ENCODE results near the gene ZNF438.
"Not testable (repeated sequence)": the region's sequence is repeated elsewhere in the genome, so short reads cannot be mapped to it uniquely, and the experiment has no call there.

The ZNF438 gene

DNA sequence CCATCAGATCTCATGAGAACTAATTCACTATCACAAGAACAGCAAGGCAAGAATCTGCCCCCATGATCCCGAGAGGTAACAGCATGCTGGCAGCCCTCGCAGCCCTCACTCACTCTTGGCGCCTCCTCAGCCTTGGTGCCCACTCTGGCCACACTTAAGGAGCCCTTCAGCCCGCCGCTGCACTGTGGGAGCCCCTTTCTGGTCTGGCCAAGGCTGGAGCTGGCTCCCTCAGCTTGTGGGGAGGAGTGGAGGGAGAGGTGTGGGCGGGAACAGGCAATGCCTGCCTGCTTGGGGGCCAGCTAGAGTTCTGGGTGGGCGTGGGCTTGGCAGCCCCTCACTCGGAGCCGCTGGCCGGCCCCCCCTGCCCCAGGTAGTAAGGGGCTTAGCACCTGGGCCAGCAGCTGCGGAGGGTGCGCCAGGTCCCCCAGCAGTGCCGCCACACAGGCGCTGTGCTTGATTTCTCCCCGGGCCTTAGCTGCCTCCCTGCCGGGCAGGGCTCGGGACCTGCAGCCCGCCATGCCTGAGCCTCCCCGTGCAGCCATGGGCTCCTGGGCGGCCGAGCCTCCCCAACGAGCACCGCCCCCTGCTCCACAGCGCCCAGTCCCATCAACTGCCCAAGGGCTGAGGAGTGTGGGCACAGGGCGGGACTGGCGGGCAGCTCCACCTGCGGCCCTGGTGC, 24.0 kb upstream of the ZNF438 start:
- no peak for DNase-seq (ENCODE audit: low read depth in 3 of 3, low spot score in 1 of 3)

- DNase-seq (ENCODE audit: low read depth in 3 of 3, low spot score in 1 of 3), result no peak
These were observed 20.0 kb upstream of the ZNF438 start for GRCh38 chr10:31051703-31052102.

DNA sequence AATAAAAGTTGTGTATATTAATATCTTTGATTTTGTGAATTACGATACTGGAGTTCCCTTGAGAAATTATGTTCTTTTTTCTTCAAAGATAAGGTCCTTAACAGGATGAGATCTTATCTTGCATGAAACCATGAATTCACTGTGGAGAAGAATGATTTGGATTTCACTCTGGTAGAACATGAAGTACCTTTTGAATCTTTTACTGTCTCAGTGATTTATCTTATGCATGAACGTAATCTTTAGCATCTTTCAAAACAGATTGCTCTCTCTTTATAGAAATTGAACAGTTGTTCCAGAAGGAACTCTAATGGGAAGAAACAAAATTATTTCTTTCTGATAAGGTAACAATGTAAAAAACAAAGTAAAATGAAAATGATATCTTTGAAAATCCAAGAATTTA, 11.0 kb upstream of the ZNF438 start:
- no peak for DNase-seq (ENCODE audit: low read depth in 3 of 3, low spot score in 1 of 3)

GRCh38 chr10:31041011-31041410, 9.3 kb upstream of the ZNF438 start:
- DNase-seq (ENCODE audit: low read depth in 3 of 3, low spot score in 1 of 3), result no peak

DNA sequence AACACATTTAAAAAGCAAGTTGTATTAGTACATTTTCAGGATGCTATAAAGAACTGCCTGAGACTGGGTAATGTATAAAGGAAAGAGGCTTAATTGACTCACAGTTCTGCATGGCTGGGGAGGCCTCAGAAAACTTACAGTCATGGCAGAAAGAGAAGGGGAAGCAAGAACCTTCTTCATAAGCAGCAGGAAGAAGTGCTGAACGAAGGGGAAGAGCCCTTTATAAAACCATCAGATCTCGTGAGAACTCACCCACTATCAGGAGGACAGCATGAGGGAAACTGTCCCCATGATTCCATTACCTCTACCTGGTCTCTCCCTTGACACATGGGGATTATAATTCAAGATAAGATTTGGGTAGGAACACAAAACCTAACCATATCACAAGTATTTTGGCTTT, 7.3 kb upstream of the ZNF438 start:
- DNase-seq (ENCODE audit: low read depth in 3 of 3, low spot score in 1 of 3), result not testable (repeated sequence)

DNA sequence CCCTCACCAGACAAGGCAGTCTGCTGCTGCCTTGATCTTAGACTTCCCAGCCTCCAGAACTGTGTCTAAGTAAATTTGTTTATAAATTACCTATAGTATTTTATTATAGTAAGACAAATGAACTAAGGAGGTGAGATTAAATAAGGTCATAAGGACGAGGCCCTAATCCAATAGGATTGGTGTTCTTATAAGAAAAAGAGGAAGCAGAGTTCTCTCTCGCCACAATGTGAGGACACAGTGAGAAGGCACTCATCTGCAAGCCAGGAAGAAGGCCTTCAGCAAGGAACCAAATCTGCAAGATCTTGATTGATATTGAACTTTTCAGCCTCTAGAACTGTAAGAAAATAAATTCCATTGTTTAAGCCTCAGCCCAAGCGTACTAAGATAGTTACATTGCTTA, 6.1 kb upstream of the ZNF438 start:
- DNase-seq (ENCODE audit: low read depth in 3 of 3, low spot score in 1 of 3), result no peak

DNA sequence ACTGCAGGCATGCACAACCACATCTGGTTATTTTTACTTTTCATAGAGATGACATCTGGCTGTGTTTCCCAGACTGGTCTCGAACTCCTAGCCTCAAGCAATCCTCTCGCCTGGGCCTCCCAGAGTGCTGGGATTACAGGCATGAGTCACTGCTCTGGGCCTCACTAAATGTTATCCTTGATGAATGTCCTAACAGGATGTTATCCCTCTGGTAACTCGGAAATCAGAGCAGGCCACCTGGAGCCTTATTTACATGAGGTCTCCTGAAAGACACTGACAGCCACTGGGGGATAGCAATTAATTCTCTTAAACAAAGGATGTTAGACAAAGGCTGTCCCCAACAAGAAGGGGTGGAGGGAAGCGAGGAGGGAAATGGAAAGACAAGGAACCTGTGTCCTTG, 4.5 kb upstream of the ZNF438 start:
- DNase-seq (ENCODE audit: low read depth in 3 of 3, low spot score in 1 of 3), result no peak

DNA sequence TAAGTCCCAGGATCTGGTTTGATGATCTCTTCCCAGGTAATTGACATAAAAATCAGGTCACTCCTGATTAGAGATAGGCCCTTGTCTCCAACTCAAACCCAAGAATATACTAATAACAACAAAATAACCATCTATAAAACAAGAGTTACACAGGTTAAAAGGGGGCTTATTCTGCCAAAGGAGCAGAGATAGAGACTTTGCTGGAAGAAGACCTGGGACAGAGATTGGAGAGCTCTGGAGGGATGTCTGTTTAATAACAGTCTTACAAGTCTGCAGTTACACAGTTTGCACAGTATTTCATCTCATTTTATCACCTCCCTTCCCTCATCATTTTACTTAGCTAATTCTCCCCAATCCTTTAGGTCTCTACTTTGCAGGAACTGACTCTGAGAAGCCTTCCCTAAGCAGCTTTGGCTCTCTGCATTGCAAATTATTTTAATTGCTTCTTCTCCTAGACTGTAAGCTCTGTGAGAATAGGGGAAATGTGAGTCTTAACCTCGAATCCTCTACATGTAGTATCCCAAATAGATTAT, 3.7 kb upstream of the ZNF438 start:
- no peak for DNase-seq (ENCODE audit: low read depth in 3 of 3, low spot score in 1 of 3)

DNA sequence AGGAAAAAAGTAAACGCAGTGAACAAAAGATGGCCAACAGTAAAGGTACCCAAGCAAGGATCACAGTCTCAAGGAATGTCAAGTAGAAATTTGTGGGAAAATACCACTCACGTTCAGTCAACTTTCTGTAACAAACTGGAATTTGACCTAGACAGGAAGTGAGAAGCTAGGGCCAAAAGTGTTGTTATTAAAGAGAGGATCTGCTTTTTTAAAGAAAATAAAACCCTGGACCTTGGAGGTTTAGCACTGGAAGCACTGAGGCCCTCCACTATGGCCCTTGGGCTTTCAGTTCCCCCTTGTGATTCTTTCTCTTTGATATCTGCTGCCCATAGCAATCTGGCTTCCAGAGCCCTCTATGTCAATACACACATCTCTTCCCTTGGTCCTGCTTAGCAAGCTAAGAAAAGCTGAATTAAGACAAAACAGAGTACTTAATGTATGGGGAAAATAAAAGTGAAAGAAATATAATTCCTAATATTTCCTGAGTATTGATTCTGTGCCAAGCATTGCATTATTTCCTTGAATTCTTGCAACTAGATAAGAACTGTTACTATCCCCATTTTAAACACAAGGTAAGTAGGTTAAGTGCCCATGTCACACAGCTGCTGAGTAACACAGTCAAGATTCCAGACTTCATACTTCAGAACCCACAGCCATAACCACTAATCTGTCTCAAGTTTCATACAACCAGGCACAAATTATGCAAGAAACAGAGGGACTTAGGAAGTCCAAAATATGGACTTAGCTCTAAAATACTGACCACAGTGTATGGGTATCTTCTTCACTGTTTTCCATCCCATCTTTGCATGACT, 2.6 kb upstream of the ZNF438 start:
- no peak for DNase-seq (ENCODE audit: low read depth in 3 of 3, low spot score in 1 of 3)

- DNase-seq (ENCODE audit: low read depth in 3 of 3, low spot score in 1 of 3), result no peak
These were observed 1.5 kb upstream of the ZNF438 start for GRCh38 chr10:31033147-31033546.

DNA sequence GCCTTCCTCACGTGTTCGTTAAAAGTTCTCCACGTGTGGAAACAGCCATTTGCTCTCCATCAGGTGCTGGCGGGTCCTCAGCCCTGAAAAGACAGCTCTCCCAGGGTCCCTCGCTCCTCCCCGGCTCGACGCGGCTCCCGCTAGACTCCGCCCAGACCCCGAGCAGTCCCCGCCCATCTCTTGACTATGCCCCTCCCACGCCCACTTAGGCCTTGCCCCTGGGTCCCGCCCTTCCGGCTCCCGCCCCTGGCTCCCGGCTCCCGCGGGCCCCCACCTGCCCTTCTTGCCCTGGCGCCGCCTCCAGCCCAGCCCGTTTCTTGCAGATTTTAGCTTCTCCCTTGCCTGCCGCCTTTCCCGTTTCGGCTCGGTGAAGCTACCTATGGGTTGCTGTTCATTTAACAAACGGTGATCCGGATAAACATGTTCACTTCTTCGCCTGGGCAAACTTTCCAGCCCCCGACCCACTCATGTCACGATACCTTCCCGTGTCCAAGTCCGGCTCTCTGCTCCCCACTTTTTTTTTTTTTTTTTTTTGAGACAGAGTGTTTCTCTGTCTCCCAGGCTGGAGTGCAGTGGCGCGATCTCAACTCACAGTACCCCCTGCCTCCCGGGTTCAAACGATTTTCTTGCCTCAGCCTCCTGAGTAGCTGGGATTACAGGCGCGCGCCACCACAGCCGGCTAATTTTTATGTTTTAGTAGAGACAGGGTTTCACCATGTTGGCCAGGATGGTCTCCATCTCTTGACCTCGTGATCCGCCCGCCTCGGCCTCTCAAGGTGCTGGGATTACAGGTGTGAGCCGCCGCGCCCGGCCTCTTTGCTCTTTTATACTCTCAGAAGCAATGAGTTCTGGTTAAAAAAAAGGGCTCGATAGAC, 830 bp upstream of the ZNF438 start:
- DNase-seq (ENCODE audit: low read depth in 3 of 3, low spot score in 1 of 3), result peak; percentile 73 to 92 (median 90)

GRCh38 chr10:31031205-31031557, 484 bp downstream of the ZNF438 start:
- DNase-seq (ENCODE audit: low read depth in 3 of 3, low spot score in 1 of 3), result no peak

GRCh38 chr10:31030800-31031199, 865 bp downstream of the ZNF438 start:
- no peak for DNase-seq (ENCODE audit: low read depth in 3 of 3, low spot score in 1 of 3)

- DNase-seq (ENCODE audit: low read depth in 3 of 3, low spot score in 1 of 3), result no peak
These were observed 1.4 kb downstream of the ZNF438 start for GRCh38 chr10:31030260-31030659.

DNA sequence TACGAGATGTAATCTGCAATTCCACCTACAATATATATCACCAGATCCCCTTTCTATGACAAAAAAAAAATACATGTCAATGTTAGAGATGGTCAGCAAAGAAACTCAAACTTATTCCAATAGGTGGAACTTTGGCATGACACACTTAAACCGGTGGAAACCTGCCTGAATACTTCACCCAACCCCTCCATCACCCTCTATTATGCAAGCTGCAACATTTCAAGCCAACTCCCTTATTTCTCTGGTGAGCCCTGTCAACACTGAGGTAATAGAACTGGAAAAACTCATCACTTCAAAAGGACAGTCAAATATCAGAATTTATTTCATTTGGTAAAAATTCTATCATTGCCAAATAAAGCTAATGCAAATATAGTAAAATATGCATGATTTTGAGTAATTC, 3.6 kb downstream of the ZNF438 start:
- DNase-seq (ENCODE audit: low read depth in 3 of 3, low spot score in 1 of 3), result no peak

- DNase-seq (ENCODE audit: low read depth in 3 of 3, low spot score in 1 of 3), result not testable (repeated sequence)
These were observed 5.4 kb downstream of the ZNF438 start for GRCh38 chr10:31026279-31026678.

DNA sequence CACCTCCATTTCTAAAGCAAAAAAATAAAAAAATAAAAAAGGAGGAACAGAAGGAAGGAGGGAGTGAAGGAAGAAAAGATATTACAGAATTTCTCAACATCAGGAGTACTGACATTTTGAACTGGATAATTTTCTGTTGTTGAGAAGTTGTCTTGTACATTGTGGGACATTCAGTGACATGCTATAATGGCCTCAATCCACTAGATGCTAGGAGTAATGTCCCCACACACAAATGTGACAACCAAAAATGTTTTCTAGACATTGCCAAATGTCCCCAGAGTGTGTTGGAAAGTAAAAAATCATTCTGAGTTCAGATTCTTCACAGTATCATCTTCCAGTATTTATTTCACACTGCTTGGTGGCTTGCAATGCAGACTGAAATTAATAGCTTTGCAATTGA, 6.5 kb downstream of the ZNF438 start:
- DNase-seq (ENCODE audit: low read depth in 3 of 3, low spot score in 1 of 3), result no peak

DNA sequence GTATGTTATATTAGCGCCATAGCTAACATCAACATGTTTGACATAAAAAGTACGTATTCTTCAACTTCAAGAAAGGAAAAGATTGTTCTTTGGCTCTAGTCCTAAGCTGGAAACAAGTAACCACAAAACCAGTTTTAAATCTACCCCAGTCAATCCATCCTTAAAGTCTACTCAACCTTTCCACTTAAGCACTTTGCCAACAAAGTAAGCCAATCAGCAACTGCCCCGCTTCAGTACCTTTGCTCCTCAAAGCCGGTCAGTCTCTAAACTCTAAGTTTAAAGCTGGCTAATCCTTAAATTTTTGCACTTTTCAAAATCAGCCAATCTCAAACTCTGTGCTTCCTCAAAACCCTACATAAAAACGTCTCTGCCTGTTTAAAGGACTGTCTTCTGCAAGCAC, 8.1 kb downstream of the ZNF438 start:
- no peak for DNase-seq (ENCODE audit: low read depth in 3 of 3, low spot score in 1 of 3)

GRCh38 chr10:31020209-31020608, 11.5 kb downstream of the ZNF438 start:
- no peak for DNase-seq (ENCODE audit: low read depth in 3 of 3, low spot score in 1 of 3)

- DNase-seq (ENCODE audit: low read depth in 3 of 3, low spot score in 1 of 3), result no peak
These were observed 12.7 kb downstream of the ZNF438 start for GRCh38 chr10:31018962-31019361.

DNA sequence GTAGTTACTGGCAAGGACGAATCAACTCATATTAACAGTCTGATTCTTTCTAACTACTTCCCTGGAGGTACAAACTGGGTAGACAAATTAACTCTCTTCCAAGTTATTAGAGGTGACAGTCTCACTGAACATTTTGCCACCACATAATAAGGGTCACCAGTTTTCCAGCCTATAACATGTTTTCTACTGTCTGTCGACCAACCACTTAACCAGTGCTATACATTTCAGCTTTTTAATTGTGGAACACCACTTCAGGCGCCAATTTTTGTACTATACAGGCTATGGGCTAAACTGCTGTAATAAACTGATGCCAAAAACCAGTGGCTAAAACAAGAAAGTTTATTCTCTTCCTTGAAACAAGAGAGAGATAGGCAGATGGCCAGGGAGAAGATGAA, 13.3 kb downstream of the ZNF438 start:
- DNase-seq (ENCODE audit: low read depth in 3 of 3, low spot score in 1 of 3), result no peak
